ENCODE measurements around the gene TMEM240. TPM values are rescaled to one million over a fixed set of nuclear protein-coding genes. Genes with fewer than 3 reads are reported as not detected.

The TMEM240 gene
- total RNA-seq, 2 experiments from 2014 or later, result 0.75 to 1.5 TPM

- H3K27ac ChIP-seq (ENCODE audit: low read depth in 1 of 2, low read length in 2 of 2), result no peak overlapping the region
- Mint-ChIP-seq H3K4me1 (ENCODE audit: low read depth) (no peaks in the 10 kb centered on the region), H3K4me3 (no peak overlapping the region), H3K27ac (no peak overlapping the region), H3K27me3 (peaks cover 27% of the 10 kb centered on the region), H3K36me3 (ENCODE audit: low read depth) (no peaks in the 10 kb centered on the region), H3K9me3 (no peaks in the 10 kb centered on the region)
- H3K4me3 ChIP-seq (ENCODE audit: low read length), result no peak overlapping the region
- H3K36me3 ChIP-seq (ENCODE audit: insufficient read depth, low read length), result no peaks in the 10 kb centered on the region
- H3K27me3 ChIP-seq (ENCODE audit: control insufficient read depth in 1 of 2, insufficient read depth in 2 of 2, low read length in 2 of 2), result peaks cover 0 to 3% of the 10 kb centered on the region in 2 experiments
- intact Hi-C loops (cut with DNase I, micrococcal nuclease), result no loop called here
- DNase-seq, result no peak
- H3K4me1 ChIP-seq (ENCODE audit: insufficient read depth, low read length), result peaks cover 4% of the 10 kb centered on the region
- no peak for ATAC-seq (ENCODE audit: poor library complexity)
- no peaks in the 10 kb centered on the region for H3K9me3 ChIP-seq (ENCODE audit: control insufficient read depth in 1 of 2, insufficient read depth in 1 of 2, low read length in 2 of 2)
- no peak for TF ChIP-seq CTCF (IDR thresholded peaks at IDR 0.05)
- ChIA-PET CTCF (no interaction called here), POLR2A (no interaction called here)
Measured at GRCh38 chr1:1582585-1583346, 42.3 kb upstream of the TMEM240 start.

GRCh38 chr1:1578371-1578940 lies 38.0 kb upstream of the TMEM240 start:
- no peak for DNase-seq
- no peaks in the 10 kb centered on the region for H3K9me3 Mint-ChIP-seq
- Histone ChIP-seq H3K9me3 (ENCODE audit: control insufficient read depth in 1 of 2, insufficient read depth in 1 of 2, low read length in 2 of 2) (no peaks in the 10 kb centered on the region), H3K27me3 (ENCODE audit: control insufficient read depth in 1 of 2, insufficient read depth in 2 of 2, low read length in 2 of 2) (no peaks in the 10 kb centered on the region), H3K27ac (ENCODE audit: low read depth in 1 of 2, low read length in 2 of 2) (no peak overlapping the region), H3K36me3 (ENCODE audit: insufficient read depth, low read length) (no peaks in the 10 kb centered on the region), H3K4me1 (ENCODE audit: insufficient read depth, low read length) (peaks cover 20% of the 10 kb centered on the region), H3K4me3 (ENCODE audit: low read length) (no peak overlapping the region)
- peaks cover 18% of the 10 kb centered on the region for H3K36me3 Mint-ChIP-seq (ENCODE audit: low read depth)
- peak overlapping the region; percentile 24 for H3K27ac Mint-ChIP-seq
- H3K4me3 Mint-ChIP-seq, result no peak overlapping the region
- intact Hi-C loops (cut with DNase I, micrococcal nuclease), result loop anchor here in 1 of 2 experiments (10.0 kb wide), 1 partner anchor 76 kb away; the partner anchor contains the start of gene CDK11B
- no peak for ATAC-seq (ENCODE audit: poor library complexity)
- ChIA-PET CTCF (no interaction called here), POLR2A (interaction anchor here (4.7 kb wide), 1 partner anchor 36 kb away, joined by 38 read pairs; the partner anchor contains the start of gene MIB2)
- H3K27me3 Mint-ChIP-seq, result peaks cover 23% of the 10 kb centered on the region
- H3K4me1 Mint-ChIP-seq (ENCODE audit: low read depth), result peaks cover 20% of the 10 kb centered on the region
- no peak for TF ChIP-seq CTCF (IDR thresholded peaks at IDR 0.05)

GRCh38 chr1:1577367-1578011 lies 37.1 kb upstream of the TMEM240 start:
- ChIA-PET POLR2A (interaction anchor here (1.7 to 4.7 kb wide), 2 partner anchors 26 to 37 kb away, joined by 3 to 38 read pairs; partner anchors contain the start of gene MIB2), CTCF (no interaction called here)
- ATAC-seq (ENCODE audit: poor library complexity) (no peak), DNase-seq (no peak)
- Mint-ChIP-seq H3K27ac (peak overlapping the region; percentile 44), H3K27me3 (peaks cover 13% of the 10 kb centered on the region), H3K9me3 (no peaks in the 10 kb centered on the region), H3K4me3 (no peak overlapping the region), H3K36me3 (ENCODE audit: low read depth) (peaks cover 21% of the 10 kb centered on the region), H3K4me1 (ENCODE audit: low read depth) (peaks cover 23% of the 10 kb centered on the region)
- no peak for TF ChIP-seq CTCF (IDR thresholded peaks at IDR 0.05)
- Histone ChIP-seq H3K4me3 (ENCODE audit: low read length) (no peak overlapping the region), H3K36me3 (ENCODE audit: insufficient read depth, low read length) (peaks cover 3% of the 10 kb centered on the region), H3K9me3 (ENCODE audit: control insufficient read depth in 1 of 2, insufficient read depth in 1 of 2, low read length in 2 of 2) (no peaks in the 10 kb centered on the region), H3K27me3 (ENCODE audit: control insufficient read depth in 1 of 2, insufficient read depth in 2 of 2, low read length in 2 of 2) (no peaks in the 10 kb centered on the region), H3K4me1 (ENCODE audit: insufficient read depth, low read length) (peaks cover 29% of the 10 kb centered on the region), H3K27ac (ENCODE audit: low read depth in 1 of 2, low read length in 2 of 2) (no peak overlapping the region)
- intact Hi-C loops (cut with DNase I, micrococcal nuclease), result loop anchor here in 1 of 2 experiments (10.0 kb wide), 1 partner anchor 77 kb away; the partner anchor contains the start of gene CDK11B
